Stomach (tissue), 9 donors: ENCODE measurements around the gene RASSF5. TPM values are rescaled to one million over a fixed set of nuclear protein-coding genes. Genes with fewer than 3 reads are reported as not detected.

Experiments used
- DNase-seq, 2 donors: peaks; one replicate each; pipeline versions ENCODE4 v3.0.0 to v3.0.0-alpha.2; 2013 to 2019
- H3K27ac ChIP-seq, 5 donors: fragments of 200-600 bp in 4 of 5; sonication (generic) in 4 of 5; one replicate each; pipeline ENCODE4 v1.5.1; 2013 to 2019; ENCODE audit warnings: mild to moderate bottlenecking in 1 of 5, moderate library complexity in 1 of 5
- H3K27me3 ChIP-seq, 3 donors: fragments of 200-600 bp; sonication (generic); one replicate each; pipeline ENCODE4 v1.5.1; 2017 to 2019; ENCODE audit warnings: mixed run types in 1 of 3
- H3K36me3 ChIP-seq, 4 donors: fragments of 200-600 bp; sonication (generic); 1 replicate in 3 of 4; 2 replicates in 1 of 4; pipeline ENCODE4 v1.5.1; 2016 to 2019
- H3K4me1 ChIP-seq, 4 donors: fragments of 200-600 bp; sonication (generic); one replicate each; pipeline ENCODE4 v1.5.1; 2016 to 2019
- H3K4me3 ChIP-seq, 4 donors: fragments of 200-600 bp; sonication (generic) in 3 of 4; one replicate each; pipeline ENCODE4 v1.5.1; 2016 to 2019; ENCODE audit warnings: mild to moderate bottlenecking in 1 of 4
- H3K9me3 ChIP-seq, 4 donors: fragments of 200-600 bp; sonication (generic); one replicate each; pipeline ENCODE4 v1.5.1; 2016 to 2019
- CTCF ChIP-seq, 7 experiments: fragments of 450-650 bp in 4 of 7; fragments of 200-600 bp in 3 of 7; sonication (generic) in 3 of 7; IDR thresholded peaks; one replicate each; pipeline ENCODE4 v1.5.1; 2016 to 2019; ENCODE audit warnings: antibody characterized with exemption in 7 of 7, control low read depth in 2 of 7, mild to moderate bottlenecking in 1 of 7
- EP300 ChIP-seq: sonication (generic); formaldehyde crosslinking; IDR thresholded peaks from one replicate; pipeline ENCODE4 v1.6.1; 2017; ENCODE audit warnings: antibody characterized with exemption
- POLR2A ChIP-seq, 4 donors: fragments of 450-650 bp; IDR thresholded peaks; one replicate each; pipeline ENCODE4 v1.6.1; 2016; ENCODE audit warnings: antibody characterized with exemption in 4 of 4, control low read depth in 2 of 4, mild to moderate bottlenecking in 1 of 4, moderate library complexity in 1 of 4
- POLR2AphosphoS5 ChIP-seq, 3 donors: sonication (generic); formaldehyde crosslinking; IDR thresholded peaks; one replicate each; pipeline ENCODE4 v1.6.1; 2016; ENCODE audit warnings: antibody characterized with exemption in 3 of 3
- WGBS, 5 donors: extraction: QIAGEN DNeasy Blood & Tissue Kit in 3 of 5; methylation state at CpG; one replicate each; pipeline versions ENCODE4 v1.1.5 to v1.1.7; 2013 to 2018; 5-methylcytosine and 5-hydroxymethylcytosine counted together
- intact Hi-C: fragments of 100-400 bp; cut with DNase I; formaldehyde crosslinking; loops from one replicate; pipeline ENCODE4 v1.15.1; 2023; ENCODE audit warnings: low total_unique reads
- polyA plus RNA-seq, 3 donors: library from polyadenylated mRNA; stranded (reverse); fragments of 200-250 nt; gene quantifications; one replicate each; pipeline ENCODE4 v1.2.3, GENCODE V29; 2013
- total RNA-seq, 5 donors: library from RNA; depleted of rRNA; stranded (reverse); fragments of >200 nt; gene quantifications; one replicate each; pipeline versions ENCODE4 v1.1.0 to v1.2.3, GENCODE V29; 2014 to 2016
- donor health status: healthy with polysubstance abuse.
- donor health status: Bipolar disorder and iron deficiency.
- donor health status: healthy.

The RASSF5 gene
- total and polyA plus RNA-seq, 8 donors, result 2.2 to 44.5 (median 7.5) TPM

DNA sequence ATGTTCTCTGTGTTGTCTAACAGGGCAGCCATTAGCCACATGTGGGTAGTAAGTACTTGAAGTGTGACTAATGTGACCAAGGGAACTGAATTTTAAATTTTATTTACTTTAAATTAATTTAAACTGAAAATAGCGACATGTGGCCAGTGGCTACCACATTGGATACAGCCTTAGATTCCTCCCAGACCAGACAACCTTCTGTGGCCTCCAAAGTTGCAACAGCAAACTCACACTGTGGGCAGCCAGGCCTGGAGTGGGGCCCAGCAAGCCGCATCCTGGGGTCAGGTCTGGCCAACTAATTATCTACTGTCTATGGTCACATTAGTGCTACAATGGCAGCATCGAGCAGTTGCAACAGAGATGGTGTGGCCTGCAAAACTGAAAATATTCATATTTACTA is 93.2 kb downstream of the RASSF5 start:
- Histone ChIP-seq H3K36me3 (peaks cover 72 to 100% (median 100%) of the 10 kb centered on the region in 4 donors), H3K27me3 (no peaks in the 10 kb centered on the region), H3K27ac (no peak overlapping the region), H3K4me3 (no peak overlapping the region), H3K4me1 (no peaks in the 10 kb centered on the region), H3K9me3 (no peaks in the 10 kb centered on the region)
- intact Hi-C loops, result no loop called here
- DNase-seq, result no peak
- WGBS, 5 donors, result 93 to 98% (median 95%) methylated on average over 3 of the region's 3 CpGs
- no peak for TF ChIP-seq CTCF (IDR thresholded peaks at IDR 0.05)

- no peak for DNase-seq
- H3K36me3 ChIP-seq, result peaks cover 36 to 100% (median 96%) of the 10 kb centered on the region in 4 donors
- 82 to 95% (median 87%) methylated on average over 5 of the region's 5 CpGs for WGBS, 5 donors
Observed at GRCh38 chr1:206604861-206605260, 97.5 kb downstream of the RASSF5 start.

GRCh38 chr1:206606867-206607266 is 99.5 kb downstream of the RASSF5 start:
- Histone ChIP-seq H3K4me3 (no peak overlapping the region), H3K9me3 (no peaks in the 10 kb centered on the region), H3K27me3 (no peaks in the 10 kb centered on the region), H3K36me3 (peaks cover 17 to 89% (median 86%) of the 10 kb centered on the region in 4 donors), H3K27ac (no peak overlapping the region), H3K4me1 (peaks cover 8 to 16% (median 10%) of the 10 kb centered on the region in 4 donors)
- intact Hi-C loops, result no loop called here
- TF ChIP-seq POLR2AphosphoS5 (IDR thresholded peaks at IDR 0.05) (no peak), EP300 (no peak), POLR2A (IDR thresholded peaks at IDR 0.05) (no peak), CTCF (IDR thresholded peaks at IDR 0.05) (no peak)
- DNase-seq, result peak in 1 of 2 donors; percentile 31
- 53 to 65% (median 61%) methylated on average over 3 of the region's 3 CpGs for WGBS, 5 donors

More at GRCh38 chr1:206604861-206605260, 97.5 kb downstream of the RASSF5 start:
- intact Hi-C loops, result no loop called here
- TF ChIP-seq CTCF (IDR thresholded peaks at IDR 0.05), result no peak
- no peak for TF ChIP-seq POLR2A (IDR thresholded peaks at IDR 0.05)
- TF ChIP-seq POLR2AphosphoS5 (IDR thresholded peaks at IDR 0.05), result no peak
- TF ChIP-seq EP300, result no peak
- Histone ChIP-seq H3K9me3 (no peaks in the 10 kb centered on the region), H3K27me3 (no peaks in the 10 kb centered on the region), H3K4me1 (peaks cover 0 to 3% (median 0%) of the 10 kb centered on the region in 4 donors), H3K27ac (no peak overlapping the region), H3K4me3 (no peak overlapping the region)

DNA sequence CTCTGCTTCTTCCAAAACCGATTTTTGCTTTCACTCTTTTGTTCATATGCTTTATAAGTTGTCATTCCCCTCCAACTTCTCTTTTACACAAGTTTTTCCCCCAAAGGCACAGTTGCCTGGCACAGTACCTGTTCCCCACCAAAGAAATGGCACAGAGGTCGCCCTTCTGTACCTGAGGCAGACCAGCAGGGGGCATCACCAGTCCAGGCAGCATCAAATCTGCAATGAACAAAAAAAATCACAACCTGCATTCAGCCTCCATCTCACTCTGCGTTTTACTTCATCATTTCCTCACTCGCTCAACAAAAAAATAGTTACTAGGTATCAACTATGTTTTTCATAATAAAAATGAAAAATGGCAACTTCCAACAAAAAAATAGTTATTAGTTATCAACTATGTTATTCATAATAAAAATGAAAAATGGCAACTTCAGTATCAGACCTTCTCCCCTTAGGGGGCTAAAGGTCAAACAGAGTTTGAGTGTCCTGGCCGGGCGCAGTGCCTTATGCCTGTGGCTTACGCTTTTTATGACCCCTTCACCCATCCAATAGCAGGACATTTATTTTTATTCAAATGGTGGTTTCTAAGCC is 100.9 kb downstream of the RASSF5 start:
- peaks cover 5 to 76% (median 73%) of the 10 kb centered on the region in 4 donors for H3K36me3 ChIP-seq
- WGBS, 5 donors, result 67 to 75% (median 71%) methylated on average over 7 of the region's 7 CpGs
- peak; percentile 47 to 65 for DNase-seq
- no peak overlapping the region for H3K4me3 ChIP-seq
- H3K27ac ChIP-seq, result no peak overlapping the region
- H3K4me1 ChIP-seq, result peaks cover 9 to 17% (median 15%) of the 10 kb centered on the region in 4 donors
- no peaks in the 10 kb centered on the region for H3K27me3 ChIP-seq
- no peaks in the 10 kb centered on the region for H3K9me3 ChIP-seq
- intact Hi-C loops, result no loop called here
- no peak for TF ChIP-seq POLR2A (IDR thresholded peaks at IDR 0.05)
- TF ChIP-seq CTCF (IDR thresholded peaks at IDR 0.05), result peak in 5 of 7 experiments; percentile 16 to 69 (median 56)
